NK-92 (cell line): Measurements from ENCODE around the gene TAF13.

Experiments
- DNase-seq: peaks from one replicate; lab custom pipeline; 2025; ENCODE audit not compliant: unreplicated experiment; lab: John Stamatoyannopoulos, UW

Gene TAF13

GRCh38 chr1:109075531-109076490, at the start of gene TAF13:
TAF13 (minus strand) TSS chr1:109076003; CDS start chr1:109075947, 56 bp downstream.
- DNase-seq = no peak

GRCh38 chr1:109120356-109120755, 44.6 kb upstream of the TAF13 start:
- no peak for DNase-seq

DNA sequence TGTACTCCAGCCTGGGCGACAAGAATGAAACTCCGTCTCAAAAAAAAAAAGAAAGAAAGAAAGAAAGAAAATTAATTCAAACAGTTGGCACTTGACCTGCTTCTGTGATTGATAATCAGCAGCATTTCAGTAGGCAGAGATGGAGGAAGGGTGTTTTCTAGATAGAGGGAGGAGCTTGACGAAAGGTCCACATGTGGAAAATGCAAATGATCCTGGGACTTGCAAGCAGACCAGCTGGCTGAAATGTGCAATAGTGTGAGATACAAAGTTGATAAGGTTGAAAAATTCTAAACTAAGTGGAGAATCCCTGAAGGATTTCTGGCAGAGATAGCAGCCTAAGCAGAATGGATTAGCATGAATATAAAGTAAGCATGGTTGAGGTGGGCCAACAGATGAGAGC, 42.3 kb upstream of the TAF13 start:
- DNase-seq = no peak

DNA sequence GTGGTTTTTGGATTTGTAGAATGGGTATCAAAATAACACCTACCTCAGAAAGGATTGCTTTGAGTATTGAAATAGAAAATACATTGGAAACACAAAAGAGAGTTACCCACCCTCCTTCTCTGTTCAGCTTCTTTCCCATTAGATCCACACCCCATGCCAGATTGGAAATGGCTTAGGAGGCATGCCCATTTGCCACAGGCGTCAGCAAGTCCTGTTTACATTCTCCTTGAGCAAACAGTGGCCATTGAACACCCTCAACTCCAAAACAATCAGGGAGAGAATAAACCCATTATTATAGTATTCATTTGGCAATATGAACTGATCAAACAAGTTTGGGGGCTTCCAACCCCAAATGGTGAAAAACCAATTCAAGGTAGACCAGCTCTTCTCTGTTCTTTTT, 40.5 kb upstream of the TAF13 start:
- no peak for DNase-seq

GRCh38 chr1:109115685-109116084, 39.9 kb upstream of the TAF13 start:
- no peak for DNase-seq

DNA sequence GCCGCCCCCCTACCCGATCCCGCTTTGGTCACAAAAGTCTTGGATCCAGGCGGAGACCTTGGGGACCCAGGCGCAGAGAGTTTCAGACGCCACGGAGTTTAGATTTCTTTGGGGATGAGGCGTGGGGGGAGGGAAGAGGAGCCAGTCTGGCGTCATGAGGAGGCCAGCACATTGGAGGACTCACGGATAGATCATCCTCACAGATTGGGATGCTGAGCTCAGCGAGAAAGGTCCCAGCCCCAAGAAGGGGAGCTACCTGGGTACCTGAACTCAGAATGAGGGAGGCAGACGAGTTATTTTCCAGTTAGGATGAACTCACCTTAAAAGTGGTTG, 38.5 kb upstream of the TAF13 start:
- no peak for DNase-seq

GRCh38 chr1:109113590-109114341, 38.0 kb upstream of the TAF13 start, which contains the start of gene ELAPOR1:
ELAPOR1 (plus strand) TSS chr1:109114115; CDS start chr1:109114184, 69 bp downstream.
- peak; percentile 47 for DNase-seq

GRCh38 chr1:109112652-109113285, 37.0 kb upstream of the TAF13 start:
- no peak for DNase-seq

- DNase-seq = no peak
Measured at GRCh38 chr1:109112056-109112651, 36.4 kb upstream of the TAF13 start.

DNA sequence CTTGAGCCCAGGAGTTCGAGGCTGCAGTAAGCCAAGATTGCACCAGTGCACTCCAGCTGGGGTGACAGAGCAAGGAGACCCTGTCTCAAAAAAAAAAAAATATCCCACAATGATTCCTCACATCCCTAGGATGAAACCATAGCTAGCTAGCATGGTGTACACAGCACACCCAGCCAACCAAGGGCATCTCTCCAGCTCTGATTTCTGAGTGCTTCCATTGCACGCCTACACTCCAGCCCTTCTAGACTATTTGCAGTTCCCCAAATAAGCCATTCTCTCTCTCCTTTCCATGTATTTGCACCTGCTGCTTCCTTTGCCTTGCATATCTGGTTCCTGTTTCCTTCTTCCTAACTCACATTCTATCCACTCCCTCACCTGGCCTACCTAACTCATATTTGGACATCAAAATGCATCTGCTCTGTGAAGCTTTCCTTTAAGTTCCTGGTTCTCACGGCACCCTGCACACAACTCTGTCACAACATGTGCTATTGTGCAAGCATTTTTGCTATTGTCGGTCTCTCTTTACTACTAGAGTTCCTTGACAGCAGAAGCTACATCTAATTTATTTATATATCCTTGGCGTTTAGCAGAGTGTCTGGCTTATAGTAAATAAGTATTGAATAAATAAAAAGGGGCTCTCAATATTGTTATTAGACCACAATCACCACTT, 35.7 kb upstream of the TAF13 start:
- no peak for DNase-seq

GRCh38 chr1:109109906-109110305, 34.1 kb upstream of the TAF13 start:
- DNase-seq = no peak

- DNase-seq = no peak
Measured at GRCh38 chr1:109107785-109108184, 32.0 kb upstream of the TAF13 start.

GRCh38 chr1:109105881-109106280, 30.1 kb upstream of the TAF13 start:
- no peak for DNase-seq

DNA sequence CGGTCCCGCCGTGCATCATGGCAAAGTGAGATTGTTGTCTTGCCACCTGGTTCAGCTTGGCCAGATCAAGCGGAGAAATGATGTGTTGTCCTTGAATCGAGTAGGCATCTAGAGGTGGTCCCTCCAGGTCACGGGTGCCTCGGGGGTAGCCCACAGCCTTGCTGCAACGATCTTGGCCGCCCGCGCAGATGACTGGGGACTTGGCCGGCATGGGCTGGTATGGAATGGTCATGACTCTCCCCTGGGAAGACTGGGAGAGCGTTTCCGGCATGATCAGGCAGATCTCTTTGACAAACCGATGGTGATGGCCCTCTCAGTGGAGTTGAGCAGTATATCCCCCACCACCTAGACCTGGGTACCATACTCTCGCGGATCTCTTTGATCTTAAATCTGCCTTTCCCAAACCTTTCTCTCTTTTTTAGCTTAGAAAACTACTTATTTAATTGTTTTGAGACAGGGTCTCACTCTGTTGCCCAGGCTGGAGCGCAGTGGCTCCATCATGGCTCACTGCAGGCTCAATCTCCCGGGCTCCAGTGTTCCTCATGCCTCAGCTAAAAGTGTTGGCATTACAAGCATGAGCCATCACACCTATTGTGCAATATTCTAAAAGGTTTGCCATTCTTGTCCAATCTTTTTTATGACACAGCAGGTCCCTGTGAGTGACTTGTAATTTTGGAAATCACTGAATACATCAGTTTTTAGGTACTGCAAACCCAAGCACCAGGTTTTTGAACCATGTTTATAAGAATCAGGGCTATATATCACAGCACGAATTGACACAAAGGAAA, 28.8 kb upstream of the TAF13 start:
- DNase-seq = no peak

- DNase-seq = peak; percentile 70
Measured at GRCh38 chr1:109099938-109100773, 24.4 kb upstream of the TAF13 start.

DNA sequence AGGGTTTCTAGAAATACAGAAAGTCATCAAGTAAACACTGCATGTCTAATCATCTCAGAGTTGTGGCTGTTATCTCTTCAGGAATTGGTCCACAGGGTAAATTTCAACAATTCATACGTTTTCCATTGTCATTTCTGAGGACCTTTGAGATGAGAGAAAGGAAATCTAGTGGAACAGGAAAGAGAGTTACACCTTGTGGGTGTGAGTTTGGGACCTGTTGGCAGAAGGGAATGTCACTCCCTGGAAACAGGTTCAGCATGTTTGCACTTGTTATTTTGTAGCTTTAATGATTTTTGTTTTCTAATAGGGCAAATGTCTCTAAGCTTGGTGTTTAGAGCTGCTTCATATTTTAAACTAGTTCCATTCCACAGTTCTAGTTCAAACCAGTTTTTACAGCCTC, 20.3 kb upstream of the TAF13 start:
- DNase-seq = no peak

- no peak for DNase-seq
Measured at GRCh38 chr1:109095631-109096030, 19.8 kb upstream of the TAF13 start.

GRCh38 chr1:109094871-109095270, 19.1 kb upstream of the TAF13 start:
- DNase-seq = no peak

DNA sequence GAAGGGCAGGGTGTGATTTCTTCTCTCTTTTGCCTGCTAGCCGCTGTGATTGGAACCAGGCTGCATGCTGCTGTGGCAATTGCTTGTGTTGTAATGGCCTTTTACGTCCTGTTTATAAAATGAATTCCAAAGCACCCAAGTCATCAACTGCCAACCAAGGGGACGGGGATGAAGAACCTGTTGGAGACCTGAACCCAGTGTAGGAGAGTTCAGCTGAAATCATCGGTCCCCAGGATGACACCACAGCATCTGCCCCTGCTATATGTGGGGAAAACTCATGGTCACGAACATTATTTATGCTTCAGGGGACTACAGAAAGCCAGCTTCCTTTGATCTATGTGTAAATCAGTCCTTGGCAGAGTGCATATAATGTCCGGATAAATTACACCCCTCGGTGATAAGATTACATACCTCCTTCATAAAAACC, 18.6 kb upstream of the TAF13 start:
- DNase-seq = no peak
